ENCODE data around the gene FLCN.

Gene FLCN

DNA sequence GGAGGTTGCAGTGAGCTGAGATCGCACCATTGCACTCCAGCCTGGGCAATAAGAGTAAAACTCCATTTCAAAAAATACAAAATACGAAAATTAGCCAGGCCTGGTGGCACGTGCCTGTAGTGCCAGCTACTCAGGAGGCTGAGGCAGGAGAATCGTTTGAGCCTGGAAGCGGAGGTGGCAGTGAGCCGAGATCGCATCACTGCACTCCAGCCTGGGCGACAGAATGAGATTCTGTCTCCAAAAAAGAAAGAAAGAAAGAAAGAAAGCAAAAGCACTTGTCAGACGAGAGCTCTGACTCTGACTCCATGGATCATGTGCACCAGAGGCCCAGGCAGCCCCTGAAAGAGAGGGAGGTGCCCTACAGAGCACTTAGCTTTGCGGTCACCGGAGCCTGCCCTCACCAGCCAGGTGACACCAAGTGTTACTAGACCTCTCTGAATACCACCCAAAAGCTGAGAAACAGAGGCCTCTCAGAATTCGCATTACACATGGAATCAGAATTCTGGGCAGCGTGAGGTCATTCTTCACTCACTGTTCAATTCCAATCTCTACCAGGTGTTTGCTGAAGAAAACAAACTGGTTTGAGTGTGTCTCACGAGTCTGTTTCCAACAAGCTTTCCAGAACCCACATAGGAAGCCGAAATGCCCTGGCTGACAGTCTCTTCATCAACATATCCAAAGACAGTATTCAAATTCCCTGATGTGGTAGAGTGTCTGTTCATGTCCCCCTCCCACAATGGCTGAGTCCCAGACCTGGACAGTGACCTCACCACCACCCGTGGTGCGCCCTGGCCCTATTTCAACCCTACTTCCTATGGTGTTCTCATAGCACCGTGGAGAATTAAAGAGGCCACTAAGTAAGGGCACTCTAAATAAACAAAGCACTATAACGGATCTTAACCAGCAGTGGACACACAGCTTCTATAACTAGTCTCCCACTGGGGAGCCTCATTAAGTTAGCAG is 1.5 kb downstream of the FLCN start:
- DNase-seq = peak; percentile 33 to 52 (median 35)

DNA sequence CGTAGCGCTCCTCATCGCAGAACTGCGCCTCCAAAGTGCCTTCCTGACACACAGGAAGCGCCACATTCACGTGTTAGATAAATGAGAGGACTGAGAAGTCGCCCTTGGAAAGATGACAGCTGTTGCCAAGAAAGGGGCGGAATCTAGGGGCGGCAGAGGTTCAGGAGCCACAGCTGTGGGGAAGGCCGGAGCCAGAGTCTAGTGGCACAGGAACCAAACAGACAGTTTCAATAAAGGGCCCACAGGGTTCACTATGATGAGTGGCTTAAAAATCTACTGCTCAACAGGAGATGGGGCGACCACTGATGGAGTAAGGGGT is 4.7 kb downstream of the FLCN start:
- DNase-seq = no peak

DNA sequence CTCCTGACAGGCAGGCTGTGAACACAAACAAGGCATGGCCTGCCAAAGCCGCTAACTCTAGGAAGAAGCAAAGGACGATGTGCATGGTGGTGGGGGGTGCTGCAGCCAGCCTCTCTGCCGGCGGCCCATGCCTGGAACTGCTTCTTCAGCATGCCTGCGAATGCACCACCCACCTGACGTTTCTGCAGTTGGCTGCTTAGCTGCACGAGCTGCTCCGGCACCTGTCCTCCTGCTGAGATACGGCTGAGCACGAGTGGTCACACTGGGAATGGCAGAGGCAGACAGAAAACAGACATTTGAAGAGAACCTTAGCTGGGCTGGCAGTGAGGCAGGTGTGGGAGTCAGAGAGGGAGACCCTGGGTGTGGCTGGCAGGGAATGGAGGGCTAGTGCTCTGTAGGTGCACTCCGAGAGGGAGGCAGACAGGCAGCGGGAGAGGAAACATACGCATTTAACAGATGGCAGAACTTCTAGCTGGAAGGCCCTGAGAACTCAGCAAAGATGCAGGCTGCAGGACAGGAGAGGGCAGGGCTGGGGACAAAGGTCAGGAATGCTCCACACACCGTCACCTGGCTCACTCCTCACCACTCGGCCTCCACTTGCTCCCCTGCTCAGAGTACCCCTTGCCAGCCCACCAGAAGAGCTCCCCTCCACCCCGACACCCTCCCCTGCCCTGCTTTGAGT is 5.2 kb downstream of the FLCN start:
- DNase-seq = no peak

DNA sequence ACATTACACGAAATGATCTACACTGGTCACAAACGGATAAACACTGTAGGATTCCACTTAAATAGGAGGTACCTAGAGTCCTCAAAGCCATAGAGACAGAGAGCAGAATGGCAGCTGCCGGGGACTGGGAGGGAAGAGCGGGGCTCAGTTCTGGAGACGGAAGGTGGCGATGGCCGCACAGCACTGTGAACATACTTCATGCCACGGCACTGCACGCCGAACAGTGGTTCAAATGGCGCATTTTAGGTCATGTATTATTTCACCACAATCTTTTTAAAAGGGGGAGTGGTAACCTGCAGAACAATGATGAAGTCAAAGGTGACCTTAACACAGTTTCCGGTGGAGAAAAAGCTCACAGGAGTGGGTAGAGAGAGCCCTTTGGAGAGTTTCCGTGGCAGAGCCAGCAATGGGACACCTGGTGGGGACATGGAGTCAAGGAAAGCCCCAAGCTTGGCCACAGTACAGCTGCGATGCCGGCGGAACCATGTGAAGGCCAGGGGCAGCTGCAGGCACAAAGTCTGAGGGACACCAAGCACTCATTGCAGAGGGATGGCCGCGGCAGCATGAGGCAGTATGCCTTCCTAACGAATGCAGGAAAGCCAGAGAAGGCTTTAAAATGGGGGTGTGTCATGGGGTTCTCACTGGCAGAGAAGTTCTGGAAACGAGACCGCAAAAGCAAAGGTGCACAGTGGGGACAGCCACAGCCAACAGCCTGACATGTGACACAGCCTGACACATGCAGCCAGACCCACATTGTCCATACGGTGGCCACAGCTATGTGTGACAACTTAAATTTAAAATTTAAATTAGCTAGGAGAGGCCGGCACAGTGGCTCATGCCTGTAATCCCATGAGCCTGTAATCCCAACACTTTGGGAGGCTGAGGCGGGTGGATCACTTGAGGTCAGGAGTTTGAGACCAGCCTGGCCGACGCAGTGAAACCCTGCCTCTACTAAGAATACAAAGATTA is 7.3 kb downstream of the FLCN start:
- no peak for DNase-seq

DNA sequence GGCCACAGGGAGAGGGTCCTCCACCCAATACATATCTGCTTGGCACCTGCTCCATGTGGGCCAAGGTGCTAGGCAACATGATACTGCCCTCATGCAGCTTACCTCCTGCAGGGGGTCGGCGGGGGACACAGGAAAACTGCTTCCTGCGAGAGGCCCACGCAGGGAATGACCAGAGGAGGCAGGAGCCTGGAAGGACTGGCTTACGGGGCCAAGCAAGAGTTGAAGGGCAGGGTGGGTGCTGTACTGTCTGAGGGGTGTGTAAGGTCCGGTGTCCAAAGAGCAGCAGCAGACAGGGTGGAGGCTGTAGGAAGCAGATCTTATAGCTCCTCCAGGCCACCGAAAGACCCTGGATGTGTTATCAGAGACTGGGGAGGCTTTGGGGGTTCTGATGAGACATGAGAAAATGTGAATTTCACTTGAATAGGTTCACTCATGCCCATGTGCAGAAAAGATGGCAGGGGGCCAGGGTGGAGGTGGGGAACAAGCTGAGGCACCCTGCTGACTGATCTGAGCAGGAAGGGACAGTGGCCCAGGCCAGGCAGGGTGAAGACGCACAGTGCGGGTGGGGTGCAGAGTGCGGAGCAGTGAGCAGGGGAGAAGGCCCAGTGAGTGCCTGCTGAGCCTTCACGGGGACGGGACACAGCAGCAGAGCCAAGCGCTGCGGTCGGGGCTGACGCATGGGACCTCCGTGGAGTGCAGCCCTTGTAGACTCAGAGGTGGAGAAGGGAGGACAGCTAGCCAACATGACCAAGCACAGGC is 8.3 kb downstream of the FLCN start:
- no peak for DNase-seq

DNA sequence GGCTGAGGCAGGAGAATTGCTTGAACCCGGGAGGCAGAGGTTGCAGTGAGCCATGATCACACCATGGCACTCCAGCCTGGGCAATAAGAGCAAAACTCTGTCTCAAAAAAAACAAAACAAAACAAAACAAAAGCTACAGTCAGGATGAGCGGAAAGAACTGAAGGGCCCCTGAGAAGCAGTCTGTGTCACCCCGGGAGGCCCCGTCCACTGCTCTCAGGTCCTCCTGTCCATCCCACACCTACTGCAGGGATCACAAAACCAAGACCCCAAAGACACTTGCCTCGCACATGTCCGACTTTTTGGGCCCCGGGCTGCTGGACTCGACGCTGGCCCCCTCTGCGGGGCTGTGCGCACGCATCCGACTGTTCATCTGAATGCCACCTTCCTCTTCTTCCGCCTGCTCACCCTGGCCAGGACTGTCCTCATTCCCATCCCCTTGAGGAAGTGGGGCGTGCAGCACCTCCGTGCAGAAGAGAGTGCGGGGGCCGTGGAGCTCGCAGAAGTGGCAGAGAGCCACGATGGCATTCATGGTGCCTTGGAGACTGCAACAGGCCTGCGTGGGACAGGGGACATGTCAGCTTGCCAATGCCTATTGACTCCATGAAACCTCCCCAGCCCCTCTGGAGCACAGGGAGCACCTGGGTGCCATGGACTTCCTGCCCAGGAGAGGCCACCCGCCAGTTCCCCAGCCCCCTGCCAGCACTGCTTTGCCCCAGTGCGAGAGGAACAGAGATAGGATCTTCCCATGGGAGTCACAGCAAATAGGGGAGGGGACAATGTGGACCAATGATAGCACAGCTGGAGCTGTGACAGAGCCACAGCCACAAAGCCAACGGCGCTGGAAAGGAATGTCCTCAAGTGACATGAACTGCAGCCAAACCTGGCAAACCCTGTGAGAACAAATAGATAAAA is 9.1 kb downstream of the FLCN start:
- no peak for DNase-seq

DNA sequence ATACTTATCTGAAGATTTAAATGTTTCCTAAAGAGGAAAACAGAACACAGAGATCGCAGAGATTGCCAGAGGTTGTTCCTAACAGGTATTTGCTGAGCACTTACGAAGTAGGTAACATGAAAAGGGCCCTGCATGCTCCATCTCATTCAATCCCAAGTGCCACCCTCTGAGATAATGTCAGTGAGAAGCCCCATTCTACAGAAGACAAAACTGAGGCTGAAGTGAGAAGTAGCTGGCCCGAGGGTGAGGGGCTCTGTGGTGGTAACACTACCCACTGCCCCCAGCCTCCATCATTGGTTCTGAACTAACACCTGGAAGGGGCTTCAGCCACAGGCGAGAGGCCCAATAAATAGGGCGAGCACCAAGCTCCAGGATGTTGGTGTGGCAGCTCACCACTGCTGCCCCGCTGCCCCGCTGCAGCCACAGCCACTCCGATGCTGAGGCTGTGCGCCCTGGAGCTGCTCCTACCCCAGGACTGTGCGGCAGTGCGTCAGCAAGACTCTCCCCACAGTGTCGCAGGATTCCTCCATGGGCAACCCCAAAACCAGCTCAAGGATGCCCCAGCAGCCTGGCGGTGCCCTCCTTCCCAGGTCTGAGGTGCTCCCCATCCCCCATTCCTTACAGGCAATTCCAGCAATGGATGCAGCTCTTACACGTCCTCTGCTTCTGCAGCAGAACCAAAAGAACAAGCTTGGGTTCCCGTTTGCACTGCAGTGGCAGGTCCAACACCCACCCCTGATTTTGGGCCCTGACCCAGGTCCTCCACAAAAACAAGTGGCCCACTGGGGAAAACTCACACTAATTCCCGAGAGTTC is 10.3 kb downstream of the FLCN start:
- DNase-seq = no peak

DNA sequence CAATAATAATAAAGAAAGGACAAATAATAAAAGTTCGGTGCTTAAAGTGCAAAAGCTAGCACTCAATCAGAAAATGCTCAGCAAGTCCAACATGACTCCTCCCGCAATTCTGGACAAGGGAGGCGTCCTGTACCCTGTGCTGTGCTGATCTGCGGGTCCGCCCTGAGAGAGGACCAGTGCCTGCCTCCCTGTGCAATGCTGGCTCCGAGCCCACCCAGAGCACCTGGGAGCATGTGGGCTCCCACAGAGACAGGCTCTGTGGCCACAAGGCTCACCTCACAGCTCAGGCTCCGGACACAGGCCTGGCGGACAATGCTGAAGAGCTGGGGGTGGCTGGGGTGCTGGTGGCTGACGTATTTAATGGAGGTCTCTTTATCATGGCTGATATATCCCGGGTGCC is 11.1 kb downstream of the FLCN start:
- no peak for DNase-seq

DNA sequence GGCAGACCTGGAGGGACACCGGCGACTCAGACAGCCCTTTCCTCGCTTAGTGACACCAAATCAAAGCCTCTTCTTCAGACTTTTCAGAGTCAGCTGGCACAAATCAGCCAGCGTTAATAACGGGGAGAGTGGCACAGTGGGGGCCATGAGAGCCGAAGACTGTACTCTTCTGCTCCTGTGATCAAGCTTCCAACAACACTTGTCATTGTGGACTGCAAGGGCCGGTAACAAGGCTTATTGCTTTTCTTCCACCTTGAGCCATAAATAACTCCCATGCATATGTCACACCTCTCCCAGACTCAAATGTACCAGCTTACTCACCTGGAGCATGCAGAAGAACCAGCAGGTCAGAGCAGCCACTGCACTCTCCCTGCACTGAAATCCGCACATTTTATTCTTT is 12.8 kb downstream of the FLCN start:
- DNase-seq = no peak

DNA sequence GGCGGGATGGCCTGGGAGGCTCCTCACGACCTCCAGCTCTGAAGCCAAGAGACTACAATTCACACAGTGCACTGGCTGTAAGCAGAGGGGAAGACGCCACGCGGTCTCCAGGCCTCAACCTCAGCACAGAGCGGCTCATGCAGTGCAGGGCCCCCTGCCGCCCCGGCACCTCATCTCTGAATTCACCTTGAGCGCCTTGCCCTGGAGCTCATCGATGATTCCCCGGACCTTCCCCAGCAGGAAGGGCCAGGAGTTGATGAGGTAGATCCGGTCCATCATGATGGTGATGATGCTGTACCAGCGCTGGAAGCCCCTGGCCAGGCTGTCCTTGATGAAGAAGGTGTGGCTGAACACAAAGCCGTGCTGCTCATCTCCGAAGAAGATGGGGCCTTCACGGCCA is 13.2 kb downstream of the FLCN start:
- DNase-seq = no peak

DNA sequence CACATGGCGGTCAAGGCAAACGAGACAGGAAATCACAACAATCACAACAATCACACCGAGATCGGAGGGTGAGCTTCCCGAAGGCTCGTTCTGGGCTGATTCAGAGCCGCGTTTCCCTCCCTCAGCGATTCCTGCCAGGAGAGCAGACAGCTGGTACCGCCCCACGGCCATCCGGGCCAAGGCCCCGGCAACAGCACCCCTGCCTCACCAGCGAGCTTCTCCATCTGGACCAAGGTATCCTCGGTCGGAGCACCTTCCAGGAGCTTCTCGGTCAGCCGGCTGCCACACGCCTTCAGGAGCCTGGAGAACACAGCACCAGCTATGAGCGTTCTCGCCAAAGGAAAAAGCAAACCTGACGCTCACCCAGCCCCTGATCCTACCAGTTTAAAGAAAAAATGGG is 15.6 kb downstream of the FLCN start:
- DNase-seq = no peak

DNA sequence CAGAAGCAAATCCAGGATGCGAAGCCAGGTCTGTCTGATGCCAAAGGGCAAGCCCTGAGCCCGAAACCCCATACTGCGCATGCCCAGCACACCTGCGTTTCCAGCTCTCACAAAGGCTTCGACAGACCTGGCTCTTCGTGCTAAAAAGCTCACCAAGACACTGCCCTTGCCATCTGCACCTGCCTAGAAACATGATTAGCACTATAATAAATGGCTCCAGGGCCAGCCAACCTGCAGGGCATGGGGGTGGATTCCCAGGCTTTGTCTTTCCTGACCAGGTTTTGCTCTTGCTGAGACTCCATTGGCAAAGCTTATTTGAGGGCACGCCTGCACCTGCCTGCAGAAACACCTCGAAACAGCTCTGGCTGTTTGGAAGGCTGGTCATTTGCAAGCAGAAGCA is 16.4 kb downstream of the FLCN start:
- DNase-seq = no peak

DNA sequence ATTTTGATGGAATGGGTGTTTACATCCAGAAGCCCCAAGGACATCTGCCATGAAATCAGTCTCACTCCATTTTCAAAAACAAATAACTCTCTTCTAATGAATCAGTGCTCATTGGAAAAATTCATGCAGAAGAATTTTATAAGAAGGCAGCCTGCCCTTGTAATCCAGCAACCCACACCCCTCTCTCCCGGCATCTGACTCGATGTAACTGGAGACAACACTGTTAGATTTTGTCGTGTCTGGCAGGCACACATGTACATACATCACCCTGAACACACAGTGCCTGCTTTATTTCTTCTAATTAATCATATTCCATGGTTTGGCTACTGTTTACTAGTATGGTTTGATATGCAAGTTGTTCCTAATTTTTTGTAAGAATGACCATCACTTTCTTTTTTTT is 19.0 kb downstream of the FLCN start:
- DNase-seq = no peak

DNA sequence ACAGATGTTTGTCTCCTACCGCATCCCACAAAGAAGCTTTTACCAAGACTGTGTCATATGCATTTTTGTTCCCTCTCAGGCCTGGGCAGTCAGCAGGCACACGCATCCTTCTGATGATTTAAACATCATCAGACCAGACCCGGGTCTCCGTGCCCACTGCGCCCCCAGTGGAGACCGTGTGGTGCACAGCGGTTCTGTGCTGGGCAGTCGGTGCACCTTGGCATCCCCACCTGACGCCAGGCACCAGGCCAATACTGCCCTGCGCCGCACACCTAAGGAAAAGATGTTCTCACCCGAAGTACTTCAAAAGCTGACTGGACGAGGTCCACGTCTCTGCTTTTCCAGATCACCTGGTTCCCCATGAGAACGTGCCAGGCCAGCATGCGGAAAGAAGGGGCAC is 20.2 kb downstream of the FLCN start:
- DNase-seq = no peak

DNA sequence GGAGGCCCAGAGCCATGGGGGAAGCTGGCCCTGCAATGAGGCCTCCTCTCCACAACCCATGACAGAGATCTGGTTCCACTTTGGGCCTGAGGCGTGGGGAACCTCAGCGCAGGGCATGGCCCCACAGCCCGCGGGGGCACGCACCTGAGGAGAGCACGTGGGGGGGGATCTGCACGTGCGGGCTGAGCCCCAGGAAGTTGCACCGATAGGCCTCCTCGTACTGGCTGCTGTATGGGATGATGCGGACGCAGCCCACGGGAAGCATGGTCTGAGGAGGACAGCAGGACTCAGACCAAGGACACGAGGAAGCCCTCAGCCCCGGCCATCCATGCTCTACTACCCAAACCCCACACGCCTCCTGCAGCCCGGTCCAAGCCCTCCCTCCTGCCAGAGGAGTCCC is 20.7 kb downstream of the FLCN start:
- DNase-seq = no peak

DNA sequence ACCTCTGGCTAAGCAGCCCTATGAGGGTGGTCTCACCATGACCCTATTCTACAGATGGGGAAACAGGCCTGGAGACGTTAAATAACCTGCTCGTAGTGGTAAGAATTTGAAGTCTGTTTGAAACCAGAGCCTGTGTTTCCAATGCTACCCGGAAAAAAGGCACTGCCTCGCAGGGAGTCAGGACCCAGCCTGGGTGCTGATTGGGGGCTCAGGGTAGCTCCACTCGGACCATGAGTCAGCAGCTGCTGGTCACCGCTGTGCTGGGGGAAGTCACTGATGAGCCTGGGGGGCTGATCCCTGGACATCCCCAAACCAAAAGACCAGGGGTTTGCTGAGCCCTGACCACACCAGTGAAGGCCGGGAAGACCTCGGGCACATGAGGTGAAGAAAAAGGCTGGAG is 21.4 kb downstream of the FLCN start:
- no peak for DNase-seq

DNA sequence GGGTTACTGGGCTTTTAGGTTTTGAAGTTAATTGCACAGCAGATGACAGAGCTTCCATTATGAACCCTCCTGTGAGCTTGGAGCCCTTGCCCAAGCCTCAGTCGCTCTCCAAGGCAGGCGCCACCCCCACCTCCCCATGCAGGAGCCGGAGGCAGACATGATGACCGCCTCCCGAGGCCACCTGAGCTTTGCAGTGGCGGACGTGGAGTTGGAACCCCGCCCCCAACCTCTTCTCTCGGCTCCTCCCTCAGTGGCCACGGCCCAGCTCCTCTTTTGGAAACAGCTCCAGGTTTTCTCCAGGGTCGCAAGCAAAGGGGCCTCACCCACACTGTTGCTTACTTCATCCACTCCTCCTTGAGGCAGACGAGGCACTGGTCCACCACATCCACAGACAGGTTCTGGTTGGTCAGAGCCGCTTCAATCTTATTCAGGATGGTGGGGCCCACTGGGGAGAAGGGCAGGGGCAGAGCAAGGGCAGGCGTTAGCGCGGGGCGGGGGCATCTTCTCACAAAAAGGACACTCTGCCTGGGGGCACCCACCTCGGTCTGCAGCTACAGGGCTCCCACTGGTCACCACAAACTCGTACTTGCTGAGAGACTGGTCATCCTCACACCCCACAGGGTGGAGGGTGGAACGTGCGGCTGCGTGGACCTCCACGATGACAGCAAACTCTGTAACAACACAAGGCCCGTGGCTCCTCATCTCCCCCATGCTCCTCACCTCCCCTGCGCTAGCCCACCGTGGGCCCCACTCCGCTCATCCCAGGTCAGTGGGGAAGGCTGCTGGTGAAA is 22.1 kb downstream of the FLCN start:
- DNase-seq = no peak

DNA sequence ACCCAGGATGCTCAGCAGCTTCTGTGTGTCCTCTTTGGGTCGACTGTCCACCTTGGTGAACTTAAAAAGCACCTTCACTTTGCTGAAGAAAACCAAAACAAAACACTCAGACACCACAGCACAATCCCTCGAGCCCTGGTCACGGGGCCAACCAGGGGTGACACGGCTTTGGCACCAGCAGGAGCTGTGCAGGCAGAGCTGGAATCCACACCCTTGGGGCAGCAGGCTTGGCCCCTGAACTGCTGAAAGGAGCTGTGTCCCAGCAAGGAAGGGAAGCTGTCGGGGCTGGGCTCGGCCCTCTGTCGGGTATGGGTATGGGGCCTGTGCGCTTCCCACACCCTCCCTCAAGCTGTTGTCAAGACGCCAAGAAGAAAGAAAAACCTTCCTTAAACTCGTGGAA is 23.2 kb downstream of the FLCN start:
- DNase-seq = no peak

DNA sequence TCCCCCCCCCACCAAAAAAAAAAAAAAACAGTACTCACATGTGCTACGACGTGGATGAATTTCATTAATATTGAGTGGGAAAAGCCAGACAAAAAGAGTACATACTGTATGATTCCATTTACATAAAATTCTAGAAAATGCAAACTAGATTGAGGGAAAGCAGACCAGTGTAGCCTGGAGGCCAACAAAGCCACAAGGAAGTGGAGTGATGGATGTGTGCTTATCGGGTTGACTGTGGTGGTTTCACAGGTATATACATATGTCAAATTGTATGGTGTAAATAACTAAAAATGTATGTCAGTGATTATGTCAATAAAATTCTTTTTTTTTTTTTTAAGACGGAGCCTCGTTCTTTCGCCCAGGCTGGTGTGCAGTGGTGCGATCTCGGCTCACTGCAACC is 29.0 kb downstream of the FLCN start:
- no peak for DNase-seq

DNA sequence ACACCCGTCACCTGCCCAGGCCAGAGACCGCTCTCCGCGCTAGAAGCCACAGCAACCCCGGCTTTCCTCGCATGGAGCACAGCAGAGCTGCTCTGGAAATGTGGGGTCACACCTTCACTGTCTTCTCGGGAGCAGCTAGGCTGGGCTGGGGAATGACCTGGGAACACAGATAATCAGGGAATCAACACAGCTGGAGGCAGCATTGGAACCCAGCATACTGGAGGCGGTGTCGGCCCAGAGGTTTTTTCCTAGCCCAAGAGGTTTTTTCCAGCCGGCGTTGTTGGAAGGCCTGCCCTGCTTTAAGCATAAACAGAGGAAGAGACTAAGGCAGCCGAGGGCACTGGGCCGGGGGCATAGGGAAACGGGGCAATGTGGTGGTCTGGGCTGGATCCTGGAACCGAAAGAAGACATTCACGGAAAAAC is 30.0 kb downstream of the FLCN start:
- DNase-seq = no peak
